Measurements from ENCODE around the gene HOMER1.
A peak's percentile ranks its signal among the peaks of the same experiment; 100 is the strongest.

Gene HOMER1

DNA sequence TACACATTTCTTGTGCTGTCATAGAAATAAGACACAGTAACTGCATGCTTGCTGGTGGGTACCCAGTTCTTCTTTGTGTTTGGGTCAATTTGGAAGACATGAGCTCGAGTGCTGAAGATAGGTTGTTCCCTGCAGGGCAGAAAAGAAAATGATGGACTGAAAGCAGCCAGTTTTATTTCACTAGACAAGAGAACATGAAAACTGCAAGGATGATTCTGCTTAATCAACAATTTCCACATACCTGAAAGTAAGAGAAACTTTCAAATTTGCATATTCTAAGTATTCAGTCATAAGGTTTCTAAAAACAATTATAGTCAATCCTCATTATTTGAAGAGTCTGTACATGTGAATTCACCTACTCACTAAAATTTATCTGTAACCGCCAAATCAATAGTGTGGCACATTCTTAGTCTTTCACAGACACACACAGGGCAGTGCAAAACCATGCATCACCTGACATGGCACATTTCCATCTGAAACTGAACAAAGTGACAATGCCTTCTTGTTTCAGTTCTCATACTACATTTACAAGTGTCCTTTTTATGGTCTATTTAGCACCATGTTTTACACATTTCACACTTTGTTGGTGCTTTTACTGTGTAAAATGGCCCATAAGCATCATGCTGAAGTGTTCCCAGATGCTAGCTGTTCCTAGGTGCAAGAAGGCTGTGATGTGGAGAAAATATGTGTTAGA, 56.9 kb downstream of the HOMER1 start:
- H3K4me1 ChIP-seq (ENCODE audit: low read depth, poor library complexity, severe bottlenecking) = peaks cover 48% of the 10 kb centered on the region
- H2AFZ ChIP-seq (ENCODE audit: low read depth) = no peak overlapping the region
- TF ChIP-seq, protein P1, sequence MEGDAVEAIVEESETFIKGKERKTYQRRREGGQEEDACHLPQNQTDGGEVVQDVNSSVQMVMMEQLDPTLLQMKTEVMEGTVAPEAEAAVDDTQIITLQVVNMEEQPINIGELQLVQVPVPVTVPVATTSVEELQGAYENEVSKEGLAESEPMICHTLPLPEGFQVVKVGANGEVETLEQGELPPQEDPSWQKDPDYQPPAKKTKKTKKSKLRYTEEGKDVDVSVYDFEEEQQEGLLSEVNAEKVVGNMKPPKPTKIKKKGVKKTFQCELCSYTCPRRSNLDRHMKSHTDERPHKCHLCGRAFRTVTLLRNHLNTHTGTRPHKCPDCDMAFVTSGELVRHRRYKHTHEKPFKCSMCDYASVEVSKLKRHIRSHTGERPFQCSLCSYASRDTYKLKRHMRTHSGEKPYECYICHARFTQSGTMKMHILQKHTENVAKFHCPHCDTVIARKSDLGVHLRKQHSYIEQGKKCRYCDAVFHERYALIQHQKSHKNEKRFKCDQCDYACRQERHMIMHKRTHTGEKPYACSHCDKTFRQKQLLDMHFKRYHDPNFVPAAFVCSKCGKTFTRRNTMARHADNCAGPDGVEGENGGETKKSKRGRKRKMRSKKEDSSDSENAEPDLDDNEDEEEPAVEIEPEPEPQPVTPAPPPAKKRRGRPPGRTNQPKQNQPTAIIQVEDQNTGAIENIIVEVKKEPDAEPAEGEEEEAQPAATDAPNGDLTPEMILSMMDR (conservative IDR thresholded peaks at IDR 0.05; ENCODE audit: low read depth, low read length) = no peak
- no peaks in the 10 kb centered on the region; the same call in 1 of the 2 replicates for H3K79me2 ChIP-seq (ENCODE audit: insufficient read depth, low read depth)
- peak overlapping the region; percentile 79 for H3K4me2 ChIP-seq
- H3K27me3 ChIP-seq (ENCODE audit: insufficient read depth, low read depth) = no peaks in the 10 kb centered on the region
- peak overlapping the region; percentile 64 for H3K27ac ChIP-seq
- no peaks in the 10 kb centered on the region for H4K20me1 ChIP-seq (ENCODE audit: insufficient read depth)
- peak overlapping the region; percentile 2; the same call in 1 of the 2 replicates for H3K9ac ChIP-seq
- no peaks in the 10 kb centered on the region for H3K36me3 ChIP-seq (ENCODE audit: insufficient read depth)
- H3K4me3 ChIP-seq (IDR thresholded peaks at IDR 0.05; ENCODE audit: insufficient read depth, low read depth, low read length) = no peak overlapping the region

- Histone ChIP-seq H3K9ac (no peak overlapping the region; the same call in 1 of the 2 replicates), H3K4me1 (ENCODE audit: low read depth, poor library complexity, severe bottlenecking) (peaks cover 48% of the 10 kb centered on the region), H3K4me2 (peak overlapping the region; percentile 79), H3K27me3 (ENCODE audit: insufficient read depth, low read depth) (no peaks in the 10 kb centered on the region), H3K36me3 (ENCODE audit: insufficient read depth) (no peaks in the 10 kb centered on the region), H3K27ac (peak overlapping the region; percentile 64), H3K4me3 (IDR thresholded peaks at IDR 0.05; ENCODE audit: insufficient read depth, low read depth, low read length) (no peak overlapping the region), H4K20me1 (ENCODE audit: insufficient read depth) (no peaks in the 10 kb centered on the region), H2AFZ (ENCODE audit: low read depth) (no peak overlapping the region), H3K79me2 (ENCODE audit: insufficient read depth, low read depth) (no peaks in the 10 kb centered on the region; the same call in 1 of the 2 replicates)
- TF ChIP-seq, protein P1 (conservative IDR thresholded peaks at IDR 0.05; ENCODE audit: low read depth, low read length) = no peak
Measured at GRCh38 chr5:79456400-79456799, 57.5 kb downstream of the HOMER1 start.

GRCh38 chr5:79454043-79454442, 59.9 kb downstream of the HOMER1 start:
- H3K36me3 ChIP-seq (ENCODE audit: insufficient read depth) = no peaks in the 10 kb centered on the region
- H3K27ac ChIP-seq = no peak overlapping the region
- no peak overlapping the region for H3K4me3 ChIP-seq (IDR thresholded peaks at IDR 0.05; ENCODE audit: insufficient read depth, low read depth, low read length)
- H3K27me3 ChIP-seq (ENCODE audit: insufficient read depth, low read depth) = no peaks in the 10 kb centered on the region
- H3K4me2 ChIP-seq = no peak overlapping the region
- no peaks in the 10 kb centered on the region for H4K20me1 ChIP-seq (ENCODE audit: insufficient read depth)
- H3K4me1 ChIP-seq (ENCODE audit: low read depth, poor library complexity, severe bottlenecking) = peaks cover 43% of the 10 kb centered on the region
- TF ChIP-seq, protein P1 (conservative IDR thresholded peaks at IDR 0.05; ENCODE audit: low read depth, low read length) = no peak
- H2AFZ ChIP-seq (ENCODE audit: low read depth) = no peak overlapping the region
- no peaks in the 10 kb centered on the region; the same call in 1 of the 2 replicates for H3K79me2 ChIP-seq (ENCODE audit: insufficient read depth, low read depth)
- H3K9ac ChIP-seq = no peak overlapping the region

DNA sequence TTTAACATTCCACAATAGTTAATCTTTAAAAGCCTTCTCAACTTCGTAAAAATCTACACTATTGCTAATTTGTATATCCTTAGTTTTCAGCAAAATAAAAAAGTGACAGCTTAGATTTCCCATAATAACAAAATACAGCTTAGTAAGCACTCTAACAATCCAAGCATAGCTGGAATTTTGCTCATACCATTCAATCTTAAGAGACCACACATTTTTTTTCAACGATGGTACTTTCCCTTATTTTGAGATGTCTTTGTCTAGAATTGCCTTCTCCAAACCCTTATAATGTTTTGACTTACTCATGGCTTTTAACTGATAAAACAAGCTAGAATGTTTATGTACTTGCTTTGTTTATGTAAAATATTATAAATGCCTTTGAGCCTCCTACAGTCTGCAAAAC, 65.6 kb downstream of the HOMER1 start:
- H4K20me1 ChIP-seq (ENCODE audit: insufficient read depth) = no peaks in the 10 kb centered on the region
- no peak overlapping the region for H3K4me3 ChIP-seq (IDR thresholded peaks at IDR 0.05; ENCODE audit: insufficient read depth, low read depth, low read length)
- no peak overlapping the region for H3K9ac ChIP-seq
- H2AFZ ChIP-seq (ENCODE audit: low read depth) = no peak overlapping the region
- H3K79me2 ChIP-seq (ENCODE audit: insufficient read depth, low read depth) = no peaks in the 10 kb centered on the region
- TF ChIP-seq, protein P1 (conservative IDR thresholded peaks at IDR 0.05; ENCODE audit: low read depth, low read length) = no peak
- H3K4me1 ChIP-seq (ENCODE audit: low read depth, poor library complexity, severe bottlenecking) = peaks cover under 1% of the 10 kb centered on the region
- H3K36me3 ChIP-seq (ENCODE audit: insufficient read depth) = no peaks in the 10 kb centered on the region
- no peak overlapping the region for H3K4me2 ChIP-seq
- no peaks in the 10 kb centered on the region for H3K27me3 ChIP-seq (ENCODE audit: insufficient read depth, low read depth)
- no peak overlapping the region for H3K27ac ChIP-seq
